Keratinocyte (primary cell): ENCODE measurements around the gene ABHD2. TPM values are rescaled to one million over a fixed set of nuclear protein-coding genes. Genes with fewer than 3 reads are reported as not detected.

Experiments used
- DNase-seq: peaks from one replicate; pipeline ENCODE4 v3.0.0-alpha.2; 2011; ENCODE audit warnings: low read depth, missing footprints, low spot score
- FAIRE-seq: peaks from 2 replicates; lab custom pipeline; 2011; peaks lifted over from hg19 to GRCh38; lab: Jason Lieb, UNC
- H2AFZ ChIP-seq: 2 replicates; pipeline ENCODE4 v1.6.0; 2012; ENCODE audit warnings: low read length, control low read depth, inconsistent platforms; ENCODE audit not compliant: control insufficient read depth
- H3K27ac ChIP-seq: 2 replicates; pipeline ENCODE4 v1.5.1; 2011; ENCODE audit warnings: low read length; ENCODE audit not compliant: control insufficient read depth, insufficient read depth
- H3K27me3 ChIP-seq: 3 replicates; pipeline ENCODE4 v1.6.0; 2011; ENCODE audit warnings: low read length; ENCODE audit not compliant: control insufficient read depth, insufficient read depth; ENCODE audit errors: extremely low read depth
- H3K36me3 ChIP-seq, 2 experiments: 2 replicates in 1 of 2; 3 replicates in 1 of 2; pipeline ENCODE4 v1.5.1; 2011; ENCODE audit warnings: low read length in 2 of 2, mild to moderate bottlenecking in 1 of 2; ENCODE audit not compliant: control insufficient read depth in 2 of 2, insufficient read depth in 2 of 2; ENCODE audit errors: extremely low read depth in 1 of 2
- H3K4me1 ChIP-seq: 3 replicates; pipeline ENCODE4 v1.5.1; 2011; ENCODE audit warnings: low read length; ENCODE audit not compliant: control insufficient read depth, insufficient read depth; ENCODE audit errors: extremely low read depth
- H3K4me2 ChIP-seq: 3 replicates; pipeline ENCODE4 v1.6.0; 2011; ENCODE audit warnings: low read depth, low read length; ENCODE audit not compliant: control insufficient read depth, insufficient read depth; ENCODE audit errors: extremely low read depth
- H3K4me3 ChIP-seq, 3 experiments: fragments of 200-600 bp in 1 of 3; sonication (generic) in 1 of 3; 2 replicates in 2 of 3; 3 replicates in 1 of 3; pipeline ENCODE4 v1.5.1; 2011 to 2016; ENCODE audit warnings: low read length in 3 of 3, mild to moderate bottlenecking in 3 of 3, control low read depth in 2 of 3, inconsistent platforms in 1 of 3, low read depth in 1 of 3, mixed read lengths in 1 of 3, mixed run types in 1 of 3, moderate library complexity in 1 of 3; ENCODE audit not compliant: control insufficient read depth in 2 of 3, insufficient read depth in 2 of 3; ENCODE audit errors: extremely low read depth in 1 of 3
- H3K79me2 ChIP-seq: 2 replicates; pipeline ENCODE4 v1.6.0; 2012; ENCODE audit warnings: low read length; ENCODE audit not compliant: control insufficient read depth, insufficient read depth
- H3K9ac ChIP-seq: 3 replicates; pipeline ENCODE4 v1.6.0; 2011; ENCODE audit warnings: low read length; ENCODE audit not compliant: control insufficient read depth, insufficient read depth; ENCODE audit errors: extremely low read depth
- H3K9me1 ChIP-seq: 3 replicates; pipeline ENCODE4 v1.6.0; 2011; ENCODE audit warnings: low read length; ENCODE audit not compliant: control insufficient read depth, insufficient read depth; ENCODE audit errors: extremely low read depth
- H3K9me3 ChIP-seq: 2 replicates; pipeline ENCODE4 v1.5.1; 2012; ENCODE audit warnings: low read depth, low read length; ENCODE audit not compliant: control insufficient read depth
- H4K20me1 ChIP-seq: 3 replicates; pipeline ENCODE4 v1.6.0; 2011; ENCODE audit warnings: low read length; ENCODE audit not compliant: control insufficient read depth, insufficient read depth; ENCODE audit errors: extremely low read depth
- CTCF ChIP-seq, 3 experiments: IDR thresholded peaks in 1 of 3; conservative IDR thresholded peaks in 1 of 3; optimal IDR thresholded peaks in 1 of 3; 2 replicates in 2 of 3; 3 replicates in 1 of 3; pipeline versions ENCODE3 to v1.5.1; 2011; ENCODE audit warnings: low read length in 3 of 3, mild to moderate bottlenecking in 3 of 3, moderate library complexity in 2 of 3, control low read depth in 1 of 3, inconsistent platforms in 1 of 3; ENCODE audit not compliant: insufficient read depth in 2 of 3; ENCODE audit errors: extremely low read depth in 1 of 3
- EZH2 ChIP-seq: IDR thresholded peaks from one replicate; pipeline ENCODE4 v1.6.1; 2012; ENCODE audit warnings: inconsistent platforms, mild to moderate bottlenecking, low read length, moderate library complexity
- dilution Hi-C: fragments of 300-500 bp; cut with MboI; formaldehyde crosslinking; loops from one replicate; pipeline ENCODE4 v1.7.0; 2020; ENCODE audit warnings: low sequenced_read_pairs; ENCODE audit not compliant: extremely low pct_ligation_motif_present
- polyA plus RNA-seq, 5 experiments: library from polyadenylated mRNA; depleted of rRNA in 3 of 5; stranded (reverse) in 3 of 5; stranded (forward) in 1 of 5; unstranded in 1 of 5; fragments of >200 nt; gene quantifications; 1 replicate in 1 of 5; 2 replicates in 3 of 5; 3 replicates in 1 of 5; pipeline versions ENCODE4 v1.2.1 to v1.2.3, GENCODE V29; 2011 to 2012; ENCODE audit warnings: missing spikeins in 2 of 5, low read depth in 1 of 5, low replicate concordance in 1 of 5

Gene ABHD2
- polyA plus RNA-seq, 1 donor (not counting 4 experiments of a cell fraction or from before 2014, with no cell fraction given) = 22.8 TPM

GRCh38 chr15:89117790-89118189 is 29.5 kb downstream of the ABHD2 start:
- Histone ChIP-seq H3K9me1 (no peaks in the 10 kb centered on the region), H3K4me2 (no peak overlapping the region), H3K36me3 (peaks cover 2 to 16% of the 10 kb centered on the region in 2 experiments), H2AFZ (no peak overlapping the region), H3K4me3 (no peak overlapping the region), H3K9me3 (no peaks in the 10 kb centered on the region), H3K9ac (no peak overlapping the region), H3K4me1 (peaks cover 20% of the 10 kb centered on the region), H4K20me1 (no peaks in the 10 kb centered on the region), H3K27ac (no peak overlapping the region), H3K27me3 (no peaks in the 10 kb centered on the region), H3K79me2 (no peaks in the 10 kb centered on the region)
- dilution Hi-C loops = no loop called here
- DNase-seq (no peak), FAIRE-seq (no peak)
- TF ChIP-seq CTCF (optimal IDR thresholded peaks at IDR 0.05 in 1 of 3, IDR thresholded peaks at IDR 0.05 in 1 of 3, conservative IDR thresholded peaks at IDR 0.05 in 1 of 3; ENCODE audit: extremely low read depth in 1 of 3, insufficient read depth in 2 of 3, low read length in 3 of 3) (no peak), EZH2 (no peak)

GRCh38 chr15:89118481-89118989 is 30.3 kb downstream of the ABHD2 start:
- DNase-seq (no peak), FAIRE-seq (no peak)
- Histone ChIP-seq H3K36me3 (peaks cover 2 to 16% of the 10 kb centered on the region in 2 experiments), H3K4me1 (peaks cover 27% of the 10 kb centered on the region), H2AFZ (no peak overlapping the region), H3K4me3 (no peak overlapping the region), H4K20me1 (no peaks in the 10 kb centered on the region), H3K79me2 (no peaks in the 10 kb centered on the region), H3K27me3 (no peaks in the 10 kb centered on the region), H3K9me1 (no peaks in the 10 kb centered on the region), H3K27ac (no peak overlapping the region), H3K4me2 (no peak overlapping the region), H3K9ac (no peak overlapping the region), H3K9me3 (no peaks in the 10 kb centered on the region)
- no peak for TF ChIP-seq CTCF (optimal IDR thresholded peaks at IDR 0.05 in 1 of 3, IDR thresholded peaks at IDR 0.05 in 1 of 3, conservative IDR thresholded peaks at IDR 0.05 in 1 of 3; ENCODE audit: extremely low read depth in 1 of 3, insufficient read depth in 2 of 3, low read length in 3 of 3)
- no peak for TF ChIP-seq EZH2
- dilution Hi-C loops = no loop called here
